Esophagus muscularis mucosa (tissue), 4 donors: ENCODE results near the gene LBP.

ENCODE experiments used
- EP300 ChIP-seq: sonication (generic); formaldehyde crosslinking; IDR thresholded peaks from one replicate; pipeline ENCODE4 v1.6.1; 2017; ENCODE audit warnings: antibody characterized with exemption
- POLR2A ChIP-seq: fragments of 450-650 bp; IDR thresholded peaks from one replicate; pipeline ENCODE4 v1.6.1; 2017; ENCODE audit warnings: antibody characterized with exemption, moderate library complexity, mild to moderate bottlenecking, low read depth
- POLR2AphosphoS5 ChIP-seq, 2 donors: sonication (generic); formaldehyde crosslinking; IDR thresholded peaks; one replicate each; pipeline ENCODE4 v1.6.1; 2017; ENCODE audit warnings: antibody characterized with exemption in 2 of 2
- TF ChIP-seq, protein P1 (sequence below), 3 experiments: fragments of 200-600 bp in 2 of 3; fragments of 450-650 bp in 1 of 3; sonication (generic) in 2 of 3; IDR thresholded peaks; one replicate each; pipeline ENCODE4 v1.5.1; 2017 to 2019; ENCODE audit warnings: antibody characterized with exemption in 3 of 3, mild to moderate bottlenecking in 2 of 3, moderate library complexity in 1 of 3

DNA sequence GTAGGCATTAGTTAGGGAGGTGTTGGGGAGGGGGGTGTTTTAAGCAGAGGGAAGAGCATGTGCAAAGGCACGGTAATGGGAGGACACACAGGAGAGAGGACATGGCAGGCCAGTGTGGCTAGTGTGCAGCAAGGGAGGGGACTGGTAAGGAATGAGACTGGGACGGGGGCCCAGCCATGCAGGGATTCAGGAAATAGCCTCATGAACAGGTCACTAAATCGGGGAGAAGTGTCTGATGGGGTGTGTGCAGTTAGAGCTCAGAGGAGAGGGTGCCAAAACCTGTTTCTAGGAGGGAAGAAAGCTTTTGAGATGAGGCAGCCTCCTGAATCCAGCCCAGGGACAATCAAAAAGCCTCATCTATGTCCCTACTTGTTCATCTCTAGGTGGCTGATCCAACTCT is 34.8 kb upstream of the LBP start:
- no peak for TF ChIP-seq POLR2A
- TF ChIP-seq, protein P1, sequence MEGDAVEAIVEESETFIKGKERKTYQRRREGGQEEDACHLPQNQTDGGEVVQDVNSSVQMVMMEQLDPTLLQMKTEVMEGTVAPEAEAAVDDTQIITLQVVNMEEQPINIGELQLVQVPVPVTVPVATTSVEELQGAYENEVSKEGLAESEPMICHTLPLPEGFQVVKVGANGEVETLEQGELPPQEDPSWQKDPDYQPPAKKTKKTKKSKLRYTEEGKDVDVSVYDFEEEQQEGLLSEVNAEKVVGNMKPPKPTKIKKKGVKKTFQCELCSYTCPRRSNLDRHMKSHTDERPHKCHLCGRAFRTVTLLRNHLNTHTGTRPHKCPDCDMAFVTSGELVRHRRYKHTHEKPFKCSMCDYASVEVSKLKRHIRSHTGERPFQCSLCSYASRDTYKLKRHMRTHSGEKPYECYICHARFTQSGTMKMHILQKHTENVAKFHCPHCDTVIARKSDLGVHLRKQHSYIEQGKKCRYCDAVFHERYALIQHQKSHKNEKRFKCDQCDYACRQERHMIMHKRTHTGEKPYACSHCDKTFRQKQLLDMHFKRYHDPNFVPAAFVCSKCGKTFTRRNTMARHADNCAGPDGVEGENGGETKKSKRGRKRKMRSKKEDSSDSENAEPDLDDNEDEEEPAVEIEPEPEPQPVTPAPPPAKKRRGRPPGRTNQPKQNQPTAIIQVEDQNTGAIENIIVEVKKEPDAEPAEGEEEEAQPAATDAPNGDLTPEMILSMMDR (IDR thresholded peaks at IDR 0.05) = no peak
- no peak for TF ChIP-seq EP300
- TF ChIP-seq POLR2AphosphoS5 (IDR thresholded peaks at IDR 0.05) = no peak
